Measurements from ENCODE around the gene ZFP36L1.

The ZFP36L1 gene

DNA sequence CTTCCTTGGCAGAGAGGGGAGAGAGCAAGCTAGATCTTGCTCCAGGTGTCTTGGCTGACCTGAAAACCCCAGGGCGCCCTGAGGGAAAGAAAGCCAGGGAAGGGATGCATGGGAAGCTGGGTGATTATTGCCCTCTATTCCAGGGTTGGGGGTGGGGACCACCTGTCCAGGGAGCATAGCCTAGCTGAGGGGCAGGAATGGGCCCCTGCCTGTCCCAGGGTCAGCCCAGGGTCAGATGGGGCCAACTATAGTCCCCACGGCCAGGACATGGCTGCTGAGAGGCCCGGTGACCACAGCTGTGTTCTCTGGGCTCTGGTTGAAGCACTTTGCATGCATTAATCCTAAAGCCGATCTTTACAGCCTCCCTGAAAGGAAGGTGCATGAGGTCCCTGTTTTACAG lies 30.1 kb upstream of the ZFP36L1 start:
- DNase-seq = no peak
- Histone ChIP-seq H3K9me3 (no peaks in the 10 kb centered on the region), H3K4me3 (ENCODE audit: low read depth, low read length) (no peak overlapping the region), H3K4me1 (no peaks in the 10 kb centered on the region), H3K36me3 (no peaks in the 10 kb centered on the region), H3K27me3 (no peaks in the 10 kb centered on the region)
- TF ChIP-seq, protein P1, sequence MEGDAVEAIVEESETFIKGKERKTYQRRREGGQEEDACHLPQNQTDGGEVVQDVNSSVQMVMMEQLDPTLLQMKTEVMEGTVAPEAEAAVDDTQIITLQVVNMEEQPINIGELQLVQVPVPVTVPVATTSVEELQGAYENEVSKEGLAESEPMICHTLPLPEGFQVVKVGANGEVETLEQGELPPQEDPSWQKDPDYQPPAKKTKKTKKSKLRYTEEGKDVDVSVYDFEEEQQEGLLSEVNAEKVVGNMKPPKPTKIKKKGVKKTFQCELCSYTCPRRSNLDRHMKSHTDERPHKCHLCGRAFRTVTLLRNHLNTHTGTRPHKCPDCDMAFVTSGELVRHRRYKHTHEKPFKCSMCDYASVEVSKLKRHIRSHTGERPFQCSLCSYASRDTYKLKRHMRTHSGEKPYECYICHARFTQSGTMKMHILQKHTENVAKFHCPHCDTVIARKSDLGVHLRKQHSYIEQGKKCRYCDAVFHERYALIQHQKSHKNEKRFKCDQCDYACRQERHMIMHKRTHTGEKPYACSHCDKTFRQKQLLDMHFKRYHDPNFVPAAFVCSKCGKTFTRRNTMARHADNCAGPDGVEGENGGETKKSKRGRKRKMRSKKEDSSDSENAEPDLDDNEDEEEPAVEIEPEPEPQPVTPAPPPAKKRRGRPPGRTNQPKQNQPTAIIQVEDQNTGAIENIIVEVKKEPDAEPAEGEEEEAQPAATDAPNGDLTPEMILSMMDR (IDR thresholded peaks at IDR 0.05; ENCODE audit: low read depth, low read length) = no peak

DNA sequence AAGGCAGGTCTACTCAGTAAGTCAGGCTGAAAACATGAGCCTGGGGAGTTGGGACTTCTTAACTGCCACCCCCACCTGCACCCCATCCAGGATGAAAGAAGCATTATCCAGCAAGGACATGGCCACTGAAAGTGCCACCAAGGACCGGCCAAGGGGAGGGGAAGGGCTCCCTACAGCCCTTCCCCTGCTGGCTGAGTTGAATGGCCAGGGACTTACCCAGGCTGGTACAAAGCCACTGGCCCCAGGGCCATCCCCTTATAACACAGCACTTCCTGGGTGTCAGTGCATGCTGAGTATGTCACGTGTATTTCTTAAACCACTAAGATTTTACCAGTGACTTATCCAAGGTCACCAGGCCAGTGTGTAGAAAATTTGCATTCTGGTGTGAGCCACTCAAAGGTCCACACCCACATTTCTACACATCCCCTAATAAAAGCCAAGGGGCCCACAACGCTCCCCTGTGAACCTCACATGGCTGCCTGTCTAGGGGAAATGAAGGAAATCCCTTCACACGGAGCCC lies 29.3 kb upstream of the ZFP36L1 start:
- TF ChIP-seq, protein P1 (IDR thresholded peaks at IDR 0.05; ENCODE audit: low read depth, low read length) = no peak
- no peaks in the 10 kb centered on the region for H3K4me1 ChIP-seq
- H3K36me3 ChIP-seq = no peaks in the 10 kb centered on the region
- H3K4me3 ChIP-seq (ENCODE audit: low read depth, low read length) = no peak overlapping the region
- DNase-seq = no peak
- no peaks in the 10 kb centered on the region for H3K9me3 ChIP-seq
- no peaks in the 10 kb centered on the region for H3K27me3 ChIP-seq

DNA sequence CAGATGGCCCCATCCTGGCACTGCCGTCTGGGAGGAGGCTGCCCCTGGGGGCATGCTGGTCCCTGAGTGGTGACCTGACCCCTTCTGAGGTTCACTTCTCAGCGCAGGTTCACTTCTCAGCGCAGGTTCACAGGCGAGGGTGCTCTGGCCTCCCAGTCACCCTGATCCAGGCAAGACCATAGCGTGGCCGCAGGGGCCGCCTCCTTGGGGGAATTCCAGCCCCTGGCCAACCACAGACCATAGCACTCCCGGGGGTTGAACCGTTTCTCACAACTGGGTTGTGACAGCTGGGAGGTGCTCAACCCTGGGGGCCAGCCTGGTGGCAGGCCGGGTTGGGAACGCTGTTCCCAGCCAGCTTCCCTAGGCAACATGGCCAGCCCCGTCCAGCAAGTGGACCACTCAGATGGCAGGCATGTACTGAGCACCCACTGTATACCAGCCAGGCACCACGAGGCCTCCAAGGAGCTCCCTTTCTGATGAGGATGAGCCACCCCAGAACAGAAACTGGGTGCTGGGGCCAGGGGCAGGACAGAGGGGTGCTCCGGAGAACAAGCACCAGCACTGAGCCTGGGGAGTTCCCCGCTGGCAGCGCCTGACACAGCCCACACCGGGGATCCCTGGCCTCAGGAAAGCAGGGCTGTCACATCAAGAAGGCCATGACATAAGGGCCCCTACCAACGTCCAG lies 28.3 kb upstream of the ZFP36L1 start:
- Histone ChIP-seq H3K36me3 (no peaks in the 10 kb centered on the region), H3K4me1 (no peaks in the 10 kb centered on the region)
- TF ChIP-seq, protein P1 (IDR thresholded peaks at IDR 0.05; ENCODE audit: low read depth, low read length) = no peak

DNA sequence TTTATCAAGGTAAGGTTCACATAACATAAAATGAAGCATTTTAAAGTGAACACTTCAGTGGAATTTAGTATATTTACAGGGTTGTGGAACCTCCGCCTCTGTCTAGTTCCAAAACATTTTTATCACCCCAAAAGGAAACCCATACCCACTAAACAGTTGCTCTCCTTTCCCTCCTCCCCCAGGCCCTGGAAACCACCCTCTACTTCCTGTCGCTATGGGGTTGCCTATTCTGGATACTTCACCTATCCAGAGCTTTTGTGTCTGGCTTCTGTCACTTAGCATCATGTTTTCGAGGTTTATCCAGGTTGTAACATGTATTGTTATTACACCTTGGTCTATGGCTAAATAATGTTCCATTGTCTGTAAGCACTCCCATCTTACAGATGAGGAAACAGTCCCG lies 27.7 kb upstream of the ZFP36L1 start:
- Histone ChIP-seq H3K27me3 (no peaks in the 10 kb centered on the region), H3K9me3 (no peaks in the 10 kb centered on the region), H3K4me3 (ENCODE audit: low read depth, low read length) (no peak overlapping the region), H3K36me3 (no peaks in the 10 kb centered on the region), H3K4me1 (no peaks in the 10 kb centered on the region)
- TF ChIP-seq, protein P1 (IDR thresholded peaks at IDR 0.05; ENCODE audit: low read depth, low read length) = no peak
- no peak for DNase-seq

More for the DNA sequence above, 28.3 kb upstream of the ZFP36L1 start:
- H3K9me3 ChIP-seq = no peaks in the 10 kb centered on the region
- DNase-seq = no peak
- H3K27me3 ChIP-seq = no peaks in the 10 kb centered on the region
- H3K4me3 ChIP-seq (ENCODE audit: low read depth, low read length) = no peak overlapping the region

DNA sequence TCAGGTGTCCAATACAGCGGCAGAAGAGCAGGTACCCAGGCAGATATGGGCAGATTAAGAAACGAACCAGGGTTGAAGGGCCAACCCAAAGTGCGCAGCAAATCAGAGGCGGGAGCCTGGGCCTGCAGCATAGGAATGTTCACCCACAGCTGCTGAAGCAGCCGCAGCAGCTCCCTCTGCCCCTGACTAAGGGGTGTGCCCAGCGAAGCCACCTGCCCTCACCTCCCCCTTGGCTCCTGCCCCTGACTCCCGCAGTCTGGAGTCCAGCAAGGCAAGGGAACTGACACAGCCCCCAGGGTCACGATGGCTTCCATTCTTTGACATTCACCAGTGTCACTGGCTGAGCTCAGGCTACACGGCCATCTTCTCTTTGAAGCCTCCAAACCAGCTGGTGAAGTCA lies 27.3 kb upstream of the ZFP36L1 start:
- Histone ChIP-seq H3K4me3 (ENCODE audit: low read depth, low read length) (no peak overlapping the region), H3K9me3 (no peaks in the 10 kb centered on the region), H3K27me3 (no peaks in the 10 kb centered on the region), H3K36me3 (no peaks in the 10 kb centered on the region), H3K4me1 (no peaks in the 10 kb centered on the region)
- TF ChIP-seq, protein P1 (IDR thresholded peaks at IDR 0.05; ENCODE audit: low read depth, low read length) = no peak
- DNase-seq = no peak

DNA sequence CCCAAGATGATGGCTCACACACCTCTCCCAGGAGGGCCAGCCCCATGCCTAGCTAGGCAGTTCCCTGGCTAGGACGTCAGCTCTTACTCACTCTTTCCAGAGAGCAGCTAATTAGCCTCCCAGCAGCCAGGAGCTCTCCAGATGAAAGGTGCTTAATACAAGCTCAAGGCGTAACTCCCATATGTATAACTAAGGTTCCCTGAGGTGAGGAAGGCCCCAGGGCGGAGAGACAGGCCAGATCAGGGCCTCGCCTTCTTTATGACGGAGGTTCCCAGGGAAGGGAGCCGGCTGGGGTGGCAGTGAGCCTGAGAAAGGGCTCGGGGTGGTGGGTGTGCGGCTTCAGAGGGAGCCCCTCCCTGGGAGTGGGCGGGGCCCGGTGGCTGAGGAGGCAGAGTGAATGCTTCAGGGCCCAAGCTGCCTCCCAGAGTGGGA lies 26.4 kb upstream of the ZFP36L1 start:
- Histone ChIP-seq H3K4me3 (ENCODE audit: low read depth, low read length) (no peak overlapping the region), H3K36me3 (no peaks in the 10 kb centered on the region), H3K4me1 (no peaks in the 10 kb centered on the region), H3K27me3 (no peaks in the 10 kb centered on the region), H3K9me3 (no peaks in the 10 kb centered on the region)
- no peak for DNase-seq
- TF ChIP-seq, protein P1 (IDR thresholded peaks at IDR 0.05; ENCODE audit: low read depth, low read length) = no peak
